ENCODE results near the gene AKAP6.

Gene AKAP6

DNA sequence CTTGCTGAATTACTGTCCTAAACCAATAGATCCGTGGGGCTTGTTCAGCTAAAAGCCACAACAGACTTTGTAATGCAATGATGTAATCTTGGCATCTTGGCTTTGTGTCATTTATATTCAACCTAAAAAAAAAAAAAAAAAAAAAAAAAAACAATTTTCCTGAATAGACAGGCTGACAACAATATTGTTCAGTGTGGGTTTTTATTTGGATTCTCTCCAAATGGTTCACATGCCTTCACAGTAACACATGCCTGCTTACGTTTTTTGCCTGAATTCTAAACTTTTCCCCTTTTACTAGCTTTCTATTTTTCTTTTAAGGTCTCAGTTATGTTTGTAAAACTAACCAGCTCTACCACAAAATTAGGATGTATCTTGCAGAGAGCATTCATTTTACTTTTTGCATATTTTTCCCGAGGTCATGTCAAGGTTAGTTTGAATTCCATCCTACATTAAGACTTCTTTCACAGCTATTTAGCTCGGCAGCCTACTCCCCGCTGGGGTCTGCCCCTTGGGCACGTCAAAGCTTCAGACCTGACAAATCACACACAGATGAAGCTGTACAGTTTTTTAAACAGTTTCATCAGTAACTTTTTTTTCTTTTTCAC lies 395.9 kb downstream of the AKAP6 start:
- DNase-seq: no peak

GRCh38 chr14:32726516-32726915 lies 397.4 kb downstream of the AKAP6 start:
- DNase-seq: no peak

DNA sequence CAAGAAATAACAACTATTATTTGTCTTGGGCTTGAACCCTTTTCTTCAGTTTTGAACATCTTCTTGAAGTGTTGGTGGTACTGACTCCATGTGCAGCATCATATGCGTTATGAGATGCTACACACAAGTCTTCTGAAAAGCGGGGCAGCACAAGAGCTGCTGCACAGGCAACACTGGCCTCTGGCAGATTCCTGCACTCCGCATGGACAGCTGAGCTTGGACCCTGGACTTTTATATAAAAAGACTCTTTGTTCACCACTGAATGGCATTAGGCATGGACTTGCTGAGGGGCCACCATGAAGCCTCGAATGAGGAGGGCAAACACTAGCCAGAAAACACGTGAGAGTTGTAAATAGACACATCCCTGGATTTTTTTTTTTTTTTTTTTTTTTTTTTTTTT lies 398.7 kb downstream of the AKAP6 start:
- no peak for DNase-seq

GRCh38 chr14:32728526-32728925 lies 399.4 kb downstream of the AKAP6 start:
- no peak for DNase-seq

DNA sequence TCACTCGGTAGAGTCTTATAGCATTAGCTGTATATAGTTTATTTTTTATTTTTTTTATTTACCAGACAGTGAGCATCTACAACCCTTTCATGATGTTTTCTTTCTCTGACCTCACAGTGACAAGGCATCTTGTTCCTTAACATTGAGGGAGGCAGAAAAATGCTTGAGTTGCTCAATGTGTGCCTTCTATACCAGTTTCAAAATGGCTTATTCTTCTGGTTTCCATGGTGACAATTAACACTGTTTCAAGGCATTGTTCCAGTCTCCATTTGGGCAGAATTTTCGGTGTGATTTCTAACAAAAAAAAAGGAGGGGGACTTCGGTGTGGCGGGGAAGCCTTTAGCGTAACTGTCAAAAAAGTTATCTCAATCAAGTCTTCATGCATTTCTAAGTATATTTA lies 399.9 kb downstream of the AKAP6 start:
- DNase-seq: no peak

GRCh38 chr14:32731249-32731648 lies 402.2 kb downstream of the AKAP6 start:
- DNase-seq: no peak

- DNase-seq: no peak
These were observed 403.9 kb downstream of the AKAP6 start for GRCh38 chr14:32733015-32733414.

DNA sequence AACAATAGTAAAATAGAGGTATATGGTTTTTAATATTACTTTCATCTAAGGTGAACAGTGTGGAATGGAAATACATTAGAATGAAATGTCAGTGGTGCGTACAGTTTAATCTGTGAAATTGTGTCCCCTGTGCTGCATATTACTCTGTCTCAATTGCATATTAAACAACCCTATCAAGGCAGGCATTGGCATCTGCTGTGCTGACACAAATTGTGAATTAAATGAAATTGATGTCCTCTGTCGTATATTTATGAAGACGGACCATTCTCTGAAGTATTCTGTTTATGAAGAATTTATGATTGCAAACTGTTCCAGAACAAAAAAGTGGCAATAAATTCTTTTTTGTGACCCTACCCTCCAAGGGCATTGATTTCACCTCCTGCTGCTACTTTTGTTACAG lies 405.2 kb downstream of the AKAP6 start:
- DNase-seq: no peak

- no peak for DNase-seq
These were observed 408.5 kb downstream of the AKAP6 start for GRCh38 chr14:32737621-32738020.

- DNase-seq: no peak
These were observed 409.2 kb downstream of the AKAP6 start for GRCh38 chr14:32738206-32738871.

DNA sequence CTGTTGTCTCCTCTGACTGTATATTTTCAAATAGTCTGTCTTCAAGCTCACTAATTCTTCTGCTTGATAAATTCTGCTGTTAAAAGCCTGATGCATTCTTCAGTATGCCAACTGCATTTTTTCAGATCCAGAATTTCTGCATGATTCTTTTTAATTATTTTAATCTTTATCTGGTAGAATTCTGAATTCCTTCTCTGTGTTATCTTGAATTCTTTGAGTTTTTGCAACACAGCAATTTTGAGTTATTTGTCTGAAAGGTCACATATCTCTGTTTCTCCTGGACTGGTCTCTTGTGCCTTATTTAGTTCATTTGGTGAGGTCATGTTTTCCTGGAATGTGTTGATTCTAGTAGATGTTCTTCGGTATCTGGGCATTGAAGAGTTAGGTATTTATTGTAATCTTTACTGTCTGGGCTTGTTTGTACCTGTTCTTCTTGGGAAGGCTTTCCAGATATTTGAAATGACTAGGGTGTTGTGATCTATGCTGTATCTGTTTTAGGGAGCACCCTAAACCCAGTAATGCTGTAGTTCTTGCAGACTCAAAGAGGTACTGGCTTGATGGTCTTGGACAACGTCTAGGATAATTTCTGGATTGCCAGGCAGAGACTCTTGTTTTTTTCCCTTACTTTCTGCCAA lies 415.8 kb downstream of the AKAP6 start:
- no peak for DNase-seq

- DNase-seq: no peak
These were observed 425.1 kb downstream of the AKAP6 start for GRCh38 chr14:32754209-32754608.

GRCh38 chr14:32756173-32756572 lies 427.1 kb downstream of the AKAP6 start:
- DNase-seq: no peak

- no peak for DNase-seq
These were observed 427.7 kb downstream of the AKAP6 start for GRCh38 chr14:32756775-32757174.

DNA sequence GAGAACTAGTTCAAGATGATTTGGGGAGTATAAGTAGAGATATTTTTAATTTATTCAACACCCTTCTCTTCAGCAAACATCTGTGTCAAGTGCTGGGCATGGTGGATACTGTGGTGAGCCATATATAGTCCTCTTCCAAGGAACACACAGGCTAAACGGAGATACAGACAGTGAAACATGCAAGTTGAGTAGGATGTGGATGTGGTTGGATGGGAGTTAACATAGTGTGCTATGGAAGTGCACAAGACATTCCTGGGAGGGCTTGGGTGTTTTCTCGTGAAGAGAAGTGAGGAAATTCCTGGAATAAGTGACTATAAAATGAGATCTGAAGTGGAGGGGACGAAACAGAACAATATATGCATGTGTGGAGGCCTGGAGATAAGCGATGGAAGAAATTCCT lies 428.5 kb downstream of the AKAP6 start:
- no peak for DNase-seq

GRCh38 chr14:32761381-32761968 lies 432.4 kb downstream of the AKAP6 start:
- no peak for DNase-seq

GRCh38 chr14:32762886-32763285 lies 433.8 kb downstream of the AKAP6 start:
- no peak for DNase-seq

DNA sequence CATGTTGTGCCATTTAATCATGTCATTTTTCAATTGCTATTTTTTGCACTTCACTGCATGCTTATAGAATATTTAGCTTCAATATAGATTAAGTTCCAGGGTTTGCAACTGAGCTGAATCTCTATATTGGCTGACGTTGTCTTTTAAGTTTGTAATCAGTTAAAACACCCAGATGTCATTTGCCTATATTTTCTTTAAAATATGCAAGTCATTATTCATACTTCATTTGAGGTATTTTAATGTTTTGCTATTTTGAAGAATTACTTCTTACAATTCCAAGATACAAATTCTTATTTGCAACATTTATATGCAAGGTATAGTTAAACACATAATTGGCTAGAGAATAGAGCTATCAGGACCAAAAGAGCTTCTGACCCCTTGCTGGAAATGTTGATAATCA lies 434.6 kb downstream of the AKAP6 start:
- no peak for DNase-seq

DNA sequence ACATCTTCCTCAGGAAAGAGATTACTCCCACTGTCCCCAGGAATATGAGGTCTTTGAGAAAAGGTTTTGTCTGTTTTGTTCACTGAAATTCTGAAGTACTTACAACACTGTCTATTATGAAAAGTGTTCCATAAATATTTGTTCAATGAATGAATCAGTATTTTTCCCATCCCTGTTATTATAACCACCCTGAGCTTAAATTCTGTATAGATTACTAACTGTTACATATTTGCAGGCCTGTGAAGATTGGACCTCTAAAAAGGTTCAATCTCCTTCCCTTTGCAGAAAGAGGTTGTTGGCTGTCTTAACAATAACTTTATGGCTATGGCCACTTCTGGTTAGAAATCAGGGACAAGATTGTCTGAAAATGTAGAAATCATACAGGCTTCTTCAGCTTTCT lies 435.0 kb downstream of the AKAP6 start:
- no peak for DNase-seq

DNA sequence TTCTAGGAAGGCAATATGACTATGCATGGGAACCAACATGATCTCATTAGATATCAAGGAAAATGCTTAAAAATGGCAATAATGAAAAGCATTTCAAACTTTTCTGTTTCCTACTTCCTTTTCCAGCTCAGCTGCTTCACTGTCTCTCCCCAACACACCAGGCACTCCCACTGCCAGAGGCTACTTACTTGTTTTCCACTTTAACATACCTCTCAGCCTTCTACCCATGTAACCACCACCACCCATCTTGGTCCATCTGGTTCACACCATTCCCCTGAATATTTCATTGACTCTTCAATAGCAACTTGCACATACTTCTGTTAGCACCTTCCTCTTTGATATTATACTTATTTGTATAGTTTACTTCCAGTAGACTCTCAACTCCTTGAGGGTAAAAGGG lies 441.3 kb downstream of the AKAP6 start:
- no peak for DNase-seq

DNA sequence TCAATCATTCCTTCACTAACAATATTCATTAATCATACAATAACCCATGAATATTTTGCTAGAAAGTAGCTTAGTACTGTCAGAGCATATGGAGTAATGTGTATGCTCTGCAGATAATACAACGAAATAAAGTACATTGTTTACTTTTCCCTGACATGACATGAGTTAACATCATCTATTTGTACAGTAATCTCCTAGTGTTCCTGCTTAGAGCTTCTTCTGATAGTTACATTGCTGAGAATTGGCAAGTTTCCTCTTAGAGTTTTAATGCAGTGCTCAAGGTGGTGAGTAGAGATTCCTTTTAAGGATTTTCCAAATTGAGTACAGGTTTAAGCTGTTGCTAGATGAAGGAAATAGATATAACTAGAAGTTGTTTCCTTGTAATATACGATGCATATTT lies 445.1 kb downstream of the AKAP6 start:
- no peak for DNase-seq

GRCh38 chr14:32779840-32780239 lies 450.7 kb downstream of the AKAP6 start:
- no peak for DNase-seq

DNA sequence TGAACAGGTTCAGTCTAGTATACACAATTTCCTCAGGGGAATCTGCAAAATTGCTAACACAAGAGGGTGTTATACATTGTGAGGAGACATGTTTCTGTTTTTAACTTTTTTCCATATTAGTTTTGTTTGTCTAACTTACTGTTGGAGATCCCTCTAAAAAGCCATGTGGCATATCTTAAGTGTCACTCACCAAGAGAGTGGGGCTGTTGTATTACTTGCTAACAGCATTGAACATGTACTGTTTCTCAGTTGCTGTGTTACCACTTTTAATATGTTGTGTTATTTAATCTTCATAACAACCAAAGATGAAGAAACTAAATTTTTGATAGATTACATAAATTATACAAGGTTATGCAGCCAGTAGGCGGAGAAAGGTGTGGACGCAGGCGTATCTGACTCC lies 455.3 kb downstream of the AKAP6 start:
- no peak for DNase-seq

GRCh38 chr14:32785585-32785984 lies 456.5 kb downstream of the AKAP6 start:
- no peak for DNase-seq

Data from activated naive CD4-positive, alpha-beta T cell treated with anti-CD3 and anti-CD28 coated beads, Interleukin-2, amount 50 U/mL, for 16 hours (primary cell).